ENCODE measurements around the gene TMEM94. TPM values are rescaled to one million over a fixed set of nuclear protein-coding genes. Genes with fewer than 3 reads are reported as not detected.
A peak's percentile ranks its signal among the peaks of the same experiment; 100 is the strongest.

The TMEM94 gene
- total and polyA plus RNA-seq, 2 of the 13 experiments (the other 11 are each of a cell fraction or from before 2014, with no cell fraction given): 32.6 to 134 TPM

DNA sequence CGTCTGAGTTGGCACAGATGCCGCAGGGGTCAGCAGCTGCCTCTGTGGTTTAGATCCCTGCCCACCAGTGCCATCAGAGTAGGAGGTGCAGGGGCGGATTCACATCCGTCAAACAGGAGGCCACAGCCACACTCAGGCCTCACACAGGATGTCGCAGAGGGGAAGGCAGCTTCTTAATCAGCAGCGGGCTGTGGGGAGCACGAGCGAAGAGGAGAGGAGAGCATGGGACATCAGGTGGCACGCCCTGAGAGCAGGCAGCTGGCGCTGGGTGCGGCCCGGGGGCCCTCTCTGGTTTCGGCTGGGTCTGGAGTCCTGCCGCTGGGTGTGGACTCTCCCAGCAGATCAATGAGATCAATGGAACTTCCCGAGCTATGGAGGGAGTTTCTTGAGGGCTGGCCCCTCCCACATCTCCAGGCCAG lies 78.7 kb downstream of the TMEM94 start (continued):
- TF ChIP-seq, protein P1, sequence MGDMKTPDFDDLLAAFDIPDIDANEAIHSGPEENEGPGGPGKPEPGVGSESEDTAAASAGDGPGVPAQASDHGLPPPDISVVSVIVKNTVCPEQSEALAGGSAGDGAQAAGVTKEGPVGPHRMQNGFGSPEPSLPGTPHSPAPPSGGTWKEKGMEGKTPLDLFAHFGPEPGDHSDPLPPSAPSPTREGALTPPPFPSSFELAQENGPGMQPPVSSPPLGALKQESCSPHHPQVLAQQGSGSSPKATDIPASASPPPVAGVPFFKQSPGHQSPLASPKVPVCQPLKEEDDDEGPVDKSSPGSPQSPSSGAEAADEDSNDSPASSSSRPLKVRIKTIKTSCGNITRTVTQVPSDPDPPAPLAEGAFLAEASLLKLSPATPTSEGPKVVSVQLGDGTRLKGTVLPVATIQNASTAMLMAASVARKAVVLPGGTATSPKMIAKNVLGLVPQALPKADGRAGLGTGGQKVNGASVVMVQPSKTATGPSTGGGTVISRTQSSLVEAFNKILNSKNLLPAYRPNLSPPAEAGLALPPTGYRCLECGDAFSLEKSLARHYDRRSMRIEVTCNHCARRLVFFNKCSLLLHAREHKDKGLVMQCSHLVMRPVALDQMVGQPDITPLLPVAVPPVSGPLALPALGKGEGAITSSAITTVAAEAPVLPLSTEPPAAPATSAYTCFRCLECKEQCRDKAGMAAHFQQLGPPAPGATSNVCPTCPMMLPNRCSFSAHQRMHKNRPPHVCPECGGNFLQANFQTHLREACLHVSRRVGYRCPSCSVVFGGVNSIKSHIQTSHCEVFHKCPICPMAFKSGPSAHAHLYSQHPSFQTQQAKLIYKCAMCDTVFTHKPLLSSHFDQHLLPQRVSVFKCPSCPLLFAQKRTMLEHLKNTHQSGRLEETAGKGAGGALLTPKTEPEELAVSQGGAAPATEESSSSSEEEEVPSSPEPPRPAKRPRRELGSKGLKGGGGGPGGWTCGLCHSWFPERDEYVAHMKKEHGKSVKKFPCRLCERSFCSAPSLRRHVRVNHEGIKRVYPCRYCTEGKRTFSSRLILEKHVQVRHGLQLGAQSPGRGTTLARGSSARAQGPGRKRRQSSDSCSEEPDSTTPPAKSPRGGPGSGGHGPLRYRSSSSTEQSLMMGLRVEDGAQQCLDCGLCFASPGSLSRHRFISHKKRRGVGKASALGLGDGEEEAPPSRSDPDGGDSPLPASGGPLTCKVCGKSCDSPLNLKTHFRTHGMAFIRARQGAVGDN (CRISPR knock-in tag; IDR thresholded peaks at IDR 0.05): peak; percentile 19; the same call in 1 of the 2 replicates
- TF ChIP-seq, protein P2, sequence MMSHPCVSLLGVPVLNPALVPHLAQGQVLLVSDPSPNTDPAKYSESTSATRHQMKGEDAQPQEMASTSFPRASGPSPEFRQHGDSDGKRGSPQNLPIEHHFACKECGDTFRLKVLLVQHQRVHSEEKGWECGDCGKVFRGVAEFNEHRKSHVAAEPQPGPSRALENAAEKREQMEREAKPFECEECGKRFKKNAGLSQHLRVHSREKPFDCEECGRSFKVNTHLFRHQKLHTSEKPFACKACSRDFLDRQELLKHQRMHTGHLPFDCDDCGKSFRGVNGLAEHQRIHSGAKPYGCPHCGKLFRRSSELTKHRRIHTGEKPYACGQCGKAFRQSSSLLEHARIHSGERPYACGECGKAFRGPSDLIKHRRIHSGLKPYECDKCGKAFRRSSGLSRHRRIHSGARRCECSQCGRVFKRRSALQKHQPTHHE (CRISPR knock-in tag; IDR thresholded peaks at IDR 0.05; ENCODE audit: borderline replicate concordance): no peak
- no peak for TF ChIP-seq KDM1A (CRISPR knock-in tag; IDR thresholded peaks at IDR 0.05)
- no peak for TF ChIP-seq ZNF605 (CRISPR knock-in tag; IDR thresholded peaks at IDR 0.05)
- TF ChIP-seq NCOA5 (CRISPR knock-in tag; IDR thresholded peaks at IDR 0.05): no peak
- TF ChIP-seq TARDBP (CRISPR knock-in tag; IDR thresholded peaks at IDR 0.05): no peak
- TF ChIP-seq POLR2AphosphoS5 (IDR thresholded peaks at IDR 0.05; ENCODE audit: low read depth, low read length): no peak
- TF ChIP-seq ZKSCAN5 (CRISPR knock-in tag; IDR thresholded peaks at IDR 0.05): no peak
- TF ChIP-seq RBFOX2 (IDR thresholded peaks at IDR 0.05; ENCODE audit: low read depth, low read length): 0 out of 2 replicates have a peak, but pooled peaks have one; percentile 25
- TF ChIP-seq ZNF546 (CRISPR knock-in tag; conservative IDR thresholded peaks at IDR 0.05): no peak
- TF ChIP-seq EED (CRISPR knock-in tag; IDR thresholded peaks at IDR 0.05): no peak
- TF ChIP-seq ZBTB42 (CRISPR knock-in tag; IDR thresholded peaks at IDR 0.05): no peak
- TF ChIP-seq ZNF10 (CRISPR knock-in tag; IDR thresholded peaks at IDR 0.05; ENCODE audit: borderline replicate concordance, low read depth): no peak
- TF ChIP-seq, protein P3, sequence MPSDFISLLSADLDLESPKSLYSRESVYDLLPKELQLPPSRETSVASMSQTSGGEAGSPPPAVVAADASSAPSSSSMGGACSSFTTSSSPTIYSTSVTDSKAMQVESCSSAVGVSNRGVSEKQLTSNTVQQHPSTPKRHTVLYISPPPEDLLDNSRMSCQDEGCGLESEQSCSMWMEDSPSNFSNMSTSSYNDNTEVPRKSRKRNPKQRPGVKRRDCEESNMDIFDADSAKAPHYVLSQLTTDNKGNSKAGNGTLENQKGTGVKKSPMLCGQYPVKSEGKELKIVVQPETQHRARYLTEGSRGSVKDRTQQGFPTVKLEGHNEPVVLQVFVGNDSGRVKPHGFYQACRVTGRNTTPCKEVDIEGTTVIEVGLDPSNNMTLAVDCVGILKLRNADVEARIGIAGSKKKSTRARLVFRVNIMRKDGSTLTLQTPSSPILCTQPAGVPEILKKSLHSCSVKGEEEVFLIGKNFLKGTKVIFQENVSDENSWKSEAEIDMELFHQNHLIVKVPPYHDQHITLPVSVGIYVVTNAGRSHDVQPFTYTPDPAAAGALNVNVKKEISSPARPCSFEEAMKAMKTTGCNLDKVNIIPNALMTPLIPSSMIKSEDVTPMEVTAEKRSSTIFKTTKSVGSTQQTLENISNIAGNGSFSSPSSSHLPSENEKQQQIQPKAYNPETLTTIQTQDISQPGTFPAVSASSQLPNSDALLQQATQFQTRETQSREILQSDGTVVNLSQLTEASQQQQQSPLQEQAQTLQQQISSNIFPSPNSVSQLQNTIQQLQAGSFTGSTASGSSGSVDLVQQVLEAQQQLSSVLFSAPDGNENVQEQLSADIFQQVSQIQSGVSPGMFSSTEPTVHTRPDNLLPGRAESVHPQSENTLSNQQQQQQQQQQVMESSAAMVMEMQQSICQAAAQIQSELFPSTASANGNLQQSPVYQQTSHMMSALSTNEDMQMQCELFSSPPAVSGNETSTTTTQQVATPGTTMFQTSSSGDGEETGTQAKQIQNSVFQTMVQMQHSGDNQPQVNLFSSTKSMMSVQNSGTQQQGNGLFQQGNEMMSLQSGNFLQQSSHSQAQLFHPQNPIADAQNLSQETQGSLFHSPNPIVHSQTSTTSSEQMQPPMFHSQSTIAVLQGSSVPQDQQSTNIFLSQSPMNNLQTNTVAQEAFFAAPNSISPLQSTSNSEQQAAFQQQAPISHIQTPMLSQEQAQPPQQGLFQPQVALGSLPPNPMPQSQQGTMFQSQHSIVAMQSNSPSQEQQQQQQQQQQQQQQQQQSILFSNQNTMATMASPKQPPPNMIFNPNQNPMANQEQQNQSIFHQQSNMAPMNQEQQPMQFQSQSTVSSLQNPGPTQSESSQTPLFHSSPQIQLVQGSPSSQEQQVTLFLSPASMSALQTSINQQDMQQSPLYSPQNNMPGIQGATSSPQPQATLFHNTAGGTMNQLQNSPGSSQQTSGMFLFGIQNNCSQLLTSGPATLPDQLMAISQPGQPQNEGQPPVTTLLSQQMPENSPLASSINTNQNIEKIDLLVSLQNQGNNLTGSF (CRISPR knock-in tag; IDR thresholded peaks at IDR 0.05): no peak
- no peak for TF ChIP-seq HOXA7 (CRISPR knock-in tag; IDR thresholded peaks at IDR 0.05)
- TF ChIP-seq HDAC6 (IDR thresholded peaks at IDR 0.05; ENCODE audit: low read depth, low read length): no peak
- TF ChIP-seq FOXP1 (IDR thresholded peaks at IDR 0.05): no peak
- no peak for TF ChIP-seq FOXP1 (CRISPR knock-in tag; IDR thresholded peaks at IDR 0.05)
- no peak for TF ChIP-seq GABPA (IDR thresholded peaks at IDR 0.05; ENCODE audit: low read depth, low read length)
- TF ChIP-seq GABPA (CRISPR knock-in tag; IDR thresholded peaks at IDR 0.05; ENCODE audit: low read depth): no peak
- no peak for TF ChIP-seq ZFP90 (CRISPR knock-in tag; IDR thresholded peaks at IDR 0.05; ENCODE audit: borderline replicate concordance)

All from HepG2 (cell line).